Measurements from ENCODE around the gene C2orf76. TPM values are rescaled to one million over a fixed set of nuclear protein-coding genes. Genes with fewer than 3 reads are reported as not detected.

The C2orf76 gene
- total and polyA plus RNA-seq, 2 of the 4 experiments (the other 2 are of a cell fraction) = 10.6 to 12.6 TPM

DNA sequence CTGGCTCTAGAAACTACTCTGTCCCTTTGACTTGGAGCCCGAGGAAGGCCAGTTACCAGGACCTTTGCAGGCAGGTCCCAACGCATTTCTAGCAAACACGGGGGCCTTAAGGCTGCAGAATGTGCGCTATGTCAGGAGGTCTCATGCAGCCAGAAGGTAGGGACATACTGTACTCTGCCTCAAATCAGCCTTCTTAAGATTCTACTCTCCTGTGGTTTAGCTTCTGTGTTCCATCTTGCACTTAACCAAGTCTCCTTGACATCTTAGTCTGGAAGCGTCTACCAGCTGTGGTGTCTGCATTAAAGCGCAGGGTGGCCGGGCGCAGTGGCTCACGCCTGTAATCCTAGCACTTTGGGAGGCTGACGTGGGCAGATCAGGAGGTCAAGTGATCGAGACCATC is 77.5 kb downstream of the C2orf76 start:
- Histone ChIP-seq H3K36me3 (ENCODE audit: control insufficient read depth, insufficient read depth, low read length) (no peaks in the 10 kb centered on the region), H4K20me1 (ENCODE audit: insufficient read depth, low read length) (no peaks in the 10 kb centered on the region), H3K27me3 (ENCODE audit: control insufficient read depth, insufficient read depth, low read length) (no peaks in the 10 kb centered on the region; the same call in 1 of the 2 replicates), H4K91ac (ENCODE audit: insufficient read depth, low read depth, low read length) (no peak overlapping the region), H3K27ac (ENCODE audit: insufficient read depth, low read length) (no peak overlapping the region), H3K56ac (ENCODE audit: extremely low read depth, insufficient read depth, low read length) (no peak overlapping the region), H3K14ac (replicated peaks; ENCODE audit: low read depth, low read length) (no peak overlapping the region), H3K23ac (ENCODE audit: low read depth, low read length) (no peak overlapping the region), H2BK5ac (ENCODE audit: low read depth, low read length, poor library complexity, severe bottlenecking) (no peak overlapping the region), H3K9me1 (ENCODE audit: insufficient read depth, low read length) (0 out of 2 replicates have a peak, but pooled peaks cover 1% of the 10 kb centered on the region), H2BK15ac (ENCODE audit: low read depth, low read length) (no peak overlapping the region), H2AFZ (replicated peaks; ENCODE audit: low read length, poor library complexity) (no peak overlapping the region), H2BK20ac (ENCODE audit: low read depth, low read length) (no peak overlapping the region), H2AK9ac (replicated peaks; ENCODE audit: low read depth, low read length, poor library complexity) (no peak overlapping the region), H3K9ac (ENCODE audit: low read depth, low read length) (no peak overlapping the region), H4K8ac (ENCODE audit: low read depth in 2 of 2, low read length in 2 of 2) (no peak overlapping the region), H3K4me1 (ENCODE audit: control insufficient read depth, insufficient read depth, low read length) (no peaks in the 10 kb centered on the region), H3K4me3 (ENCODE audit: insufficient read depth, low read depth, low read length) (no peak overlapping the region), H2AK5ac (ENCODE audit: low read depth, low read length) (no peak overlapping the region), H2BK120ac (ENCODE audit: low read depth, low read length) (no peak overlapping the region), H3K4ac (ENCODE audit: low read depth, low read length) (no peak overlapping the region), H3K79me1 (ENCODE audit: low read depth in 1 of 2, low read length in 2 of 2) (no peaks in the 10 kb centered on the region), H4K5ac (ENCODE audit: low read depth, low read length) (no peak overlapping the region), H3K4me2 (ENCODE audit: low read depth, low read length) (no peak overlapping the region), H3K18ac (ENCODE audit: low read depth, low read length) (no peak overlapping the region), H3K9me3 (ENCODE audit: control insufficient read depth, insufficient read depth, low read length) (no peaks in the 10 kb centered on the region)
- dilution Hi-C loops (cut with HindIII; ENCODE audit: low sequenced_read_pairs, unreplicated experiment) (no loop called here), intact Hi-C loops (cut with micrococcal nuclease) (no loop called here), in situ Hi-C loops (cut with MboI; ENCODE audit: low sequenced_read_pairs) (loop anchor here (5.0 to 10.0 kb wide), 2 partner anchors 264 to 407 kb away; no protein-coding TSS in a partner anchor)
- TF ChIP-seq BHLHE40 (IDR thresholded peaks at IDR 0.05; ENCODE audit: low read depth, low read length) (no peak), MXI1 (IDR thresholded peaks at IDR 0.05; ENCODE audit: borderline replicate concordance, low read depth, low read length) (no peak), SMC3 (IDR thresholded peaks at IDR 0.05; ENCODE audit: low read depth, low read length) (no peak), RAD21 (IDR thresholded peaks at IDR 0.05; ENCODE audit: low read length) (no peak), MAZ (IDR thresholded peaks at IDR 0.05; ENCODE audit: borderline replicate concordance, low read depth, low read length) (no peak), CHD1 (IDR thresholded peaks at IDR 0.05; ENCODE audit: low read depth, low read length) (no peak), POLR2A (IDR thresholded peaks at IDR 0.05; ENCODE audit: low read depth, low read length) (no peak), FOS (IDR thresholded peaks at IDR 0.05; ENCODE audit: low read depth, low read length) (no peak), RFX5 (IDR thresholded peaks at IDR 0.05; ENCODE audit: low read depth, low read length) (no peak), ELK1 (IDR thresholded peaks at IDR 0.05; ENCODE audit: borderline replicate concordance, low read depth, low read length) (no peak), NFE2L2 (IDR thresholded peaks at IDR 0.05; ENCODE audit: low read depth, low read length) (no peak), RCOR1 (IDR thresholded peaks at IDR 0.05; ENCODE audit: insufficient replicate concordance, low read length) (no peak), MAFK (IDR thresholded peaks at IDR 0.05; ENCODE audit: low read depth, low read length) (no peak), CTCF (conservative IDR thresholded peaks at IDR 0.05; ENCODE audit: low read depth, low read length) (no peak), CEBPB (IDR thresholded peaks at IDR 0.05; ENCODE audit: low read depth, low read length) (no peak), USF2 (IDR thresholded peaks at IDR 0.05; ENCODE audit: low read depth, low read length) (no peak)
- no TSS peak for BruUV-seq (replicated peaks)
- no peak for DNase-seq
- WGBS, 2 experiments (ENCODE audit: extremely low coverage in 2 of 2, insufficient read length in 1 of 2) = 91% methylated on average over 5 of the region's 11 CpGs; no CpG with 5 or more reads in 1 of the 2 experiments
- no peak for ATAC-seq (ENCODE audit: low read depth)
- POLR2A ChIA-PET (ENCODE audit: unreplicated experiment) = no interaction called here
- CTCF ChIA-PET = interaction anchor here (1.0 kb wide), 1 partner anchor 277 kb away, joined by 3 read pairs; no protein-coding TSS in a partner anchor
